H1 (cell line): ENCODE data around the gene DNAJB13. TPM values are rescaled to one million over a fixed set of nuclear protein-coding genes. Genes with fewer than 3 reads are reported as not detected.
A peak's percentile ranks its signal among the peaks of the same experiment; 100 is the strongest.

Experiments
- CTCF ChIA-PET: fragments of 300-600 bp; sonication (Branson Sonifier 250); formaldehyde crosslinking; loops from one replicate; lab custom pipeline; 2021; ENCODE audit not compliant: partially characterized antibody; lab: Charles Lee
- POLR2A ChIA-PET: fragments of 300-600 bp; sonication (Branson Sonifier 250); formaldehyde crosslinking; loops from one replicate; lab custom pipeline; 2021; ENCODE audit warnings: inconsistent platforms; ENCODE audit not compliant: partially characterized antibody; lab: Charles Lee
- DNase-seq, 2 experiments: peaks; one replicate each; pipeline versions ENCODE4 v3.0.0 to v3.0.0-alpha.2; 2010 to 2022; ENCODE audit warnings: low spot score in 2 of 2, low read depth in 1 of 2, mixed read lengths in 1 of 2
- FAIRE-seq: peaks from 2 replicates; lab custom pipeline; 2011; peaks lifted over from hg19 to GRCh38; lab: Jason Lieb, UNC
- H2AFZ ChIP-seq: 2 replicates; pipeline ENCODE4 v1.8.1; 2012; ENCODE audit warnings: low read length, inconsistent platforms
- H2AK5ac ChIP-seq: 2 replicates; pipeline ENCODE4 v1.6.1; 2013; ENCODE audit warnings: low read depth, low read length
- H2BK120ac ChIP-seq: replicated peaks from 2 replicates; pipeline ENCODE3; 2013; ENCODE audit warnings: low read depth, low read length, inconsistent platforms
- H2BK12ac ChIP-seq: 2 replicates; pipeline ENCODE4 v1.6.1; 2013; ENCODE audit warnings: low read depth, low read length
- H2BK15ac ChIP-seq: 2 replicates; pipeline ENCODE4 v1.6.1; 2013; ENCODE audit warnings: low read length
- H2BK20ac ChIP-seq: 2 replicates; pipeline ENCODE4 v1.6.1; 2013; ENCODE audit warnings: low read length
- H2BK5ac ChIP-seq: 2 replicates; pipeline ENCODE4 v1.6.1; 2013; ENCODE audit warnings: low read depth, low read length
- H3K14ac ChIP-seq: 2 replicates; pipeline ENCODE4 v1.6.1; 2013; ENCODE audit warnings: inconsistent platforms; ENCODE audit not compliant: insufficient read length
- H3K18ac ChIP-seq: 2 replicates; pipeline ENCODE4 v1.6.1; 2013; ENCODE audit warnings: low read length; ENCODE audit errors: extremely low read depth
- H3K23ac ChIP-seq: 2 replicates; pipeline ENCODE4 v1.6.1; 2013; ENCODE audit warnings: inconsistent platforms; ENCODE audit not compliant: insufficient read length
- H3K23me2 ChIP-seq: 2 replicates; pipeline ENCODE4 v1.6.1; 2013; ENCODE audit warnings: low read depth, low read length
- H3K27ac ChIP-seq: 2 replicates; pipeline ENCODE4 v1.6.1; 2011; ENCODE audit warnings: low read depth, low read length, inconsistent platforms
- H3K27me3 ChIP-seq, 4 experiments: replicated peaks in 1 of 4; 1 replicate in 1 of 4; 2 replicates in 3 of 4; pipeline versions ENCODE4 v1.6.1 to v1.8.1; 2011 to 2013; ENCODE audit warnings: low read length in 3 of 4, mild to moderate bottlenecking in 3 of 4, inconsistent platforms in 2 of 4, mixed read lengths in 2 of 4, moderate library complexity in 1 of 4; ENCODE audit not compliant: control insufficient read depth in 3 of 4, insufficient read depth in 3 of 4; ENCODE audit errors: extremely low read depth in 1 of 4
- H3K36me3 ChIP-seq, 4 experiments: 2 replicates each; pipeline versions ENCODE4 v1.6.1 to v1.8.1; 2011 to 2013; ENCODE audit warnings: mild to moderate bottlenecking in 4 of 4, low read length in 3 of 4, moderate library complexity in 2 of 4, control low read depth in 1 of 4, inconsistent platforms in 1 of 4; ENCODE audit not compliant: insufficient read depth in 4 of 4, control insufficient read depth in 2 of 4
- H3K4ac ChIP-seq: replicated peaks from 2 replicates; pipeline ENCODE3; 2013; ENCODE audit warnings: low read length, low read depth, mixed read lengths, inconsistent platforms; ENCODE audit not compliant: insufficient read length
- H3K4me1 ChIP-seq, 4 experiments: replicated peaks in 1 of 4; 1 replicate in 1 of 4; 2 replicates in 3 of 4; pipeline versions ENCODE4 v1.6.1 to v1.8.1; 2011 to 2013; ENCODE audit warnings: low read length in 3 of 4, inconsistent platforms in 2 of 4, mixed read lengths in 1 of 4; ENCODE audit not compliant: insufficient read depth in 4 of 4, control insufficient read depth in 3 of 4
- H3K4me2 ChIP-seq, 2 experiments: 2 replicates each; pipeline versions ENCODE4 v1.6.1 to v1.8.1; 2011 to 2013; ENCODE audit warnings: low read depth in 2 of 2, low read length in 2 of 2, control low read depth in 1 of 2, inconsistent platforms in 1 of 2, mild to moderate bottlenecking in 1 of 2; ENCODE audit not compliant: insufficient read depth in 1 of 2
- H3K4me3 ChIP-seq, 4 experiments: fragments of 200-600, 300-600 bp in 1 of 4; sonication (generic), shearing (Covaris generic), sonication (Bioruptor Twin) in 1 of 4; 2 replicates each; pipeline versions ENCODE4 v1.5.1 to v1.8.1; 2011 to 2016; ENCODE audit warnings: low read length in 4 of 4, low read depth in 3 of 4, control low read depth in 2 of 4, inconsistent platforms in 2 of 4, mild to moderate bottlenecking in 2 of 4, mixed read lengths in 1 of 4, moderate library complexity in 1 of 4; ENCODE audit not compliant: insufficient read depth in 2 of 4; ENCODE audit errors: extremely low read depth in 1 of 4
- H3K56ac ChIP-seq: replicated peaks from 2 replicates; pipeline ENCODE3; 2013; ENCODE audit warnings: low read depth, mild to moderate bottlenecking, mixed read lengths, low read length, inconsistent platforms; ENCODE audit not compliant: insufficient read length
- H3K79me1 ChIP-seq: 2 replicates; pipeline ENCODE4 v1.6.1; 2013; ENCODE audit warnings: low read depth, low read length, control low read depth
- H3K79me2 ChIP-seq, 2 experiments: 2 replicates each; pipeline versions ENCODE4 v1.6.1 to v1.8.1; 2012 to 2013; ENCODE audit warnings: low read length in 2 of 2, mild to moderate bottlenecking in 2 of 2, inconsistent platforms in 1 of 2; ENCODE audit not compliant: insufficient read depth in 2 of 2, control insufficient read depth in 1 of 2
- H3K9ac ChIP-seq, 4 experiments: replicated peaks in 1 of 4; 1 replicate in 1 of 4; 2 replicates in 3 of 4; pipeline versions ENCODE4 v1.6.1 to v1.8.1; 2011 to 2013; ENCODE audit warnings: low read depth in 3 of 4, low read length in 3 of 4, control low read depth in 2 of 4, mild to moderate bottlenecking in 2 of 4, moderate library complexity in 2 of 4, inconsistent platforms in 1 of 4; ENCODE audit errors: extremely low read depth in 1 of 4
- H3K9me3 ChIP-seq, 2 experiments: 2 replicates each; pipeline versions ENCODE4 v1.6.1 to v1.8.1; 2012 to 2013; ENCODE audit warnings: mild to moderate bottlenecking in 2 of 2, moderate library complexity in 2 of 2, control low read depth in 1 of 2, inconsistent platforms in 1 of 2, low read depth in 1 of 2, low read length in 1 of 2, mixed read lengths in 1 of 2; ENCODE audit not compliant: insufficient read depth in 2 of 2
- H4K20me1 ChIP-seq, 2 experiments: replicated peaks in 1 of 2; 2 replicates each; pipeline versions ENCODE3 to v1.8.1; 2011 to 2013; ENCODE audit warnings: inconsistent platforms in 2 of 2, low read length in 2 of 2, mild to moderate bottlenecking in 1 of 2; ENCODE audit not compliant: insufficient read depth in 2 of 2, control insufficient read depth in 1 of 2
- H4K5ac ChIP-seq: 2 replicates; pipeline ENCODE4 v1.6.1; 2013; ENCODE audit warnings: low read length, low read depth, mixed read lengths, inconsistent platforms; ENCODE audit not compliant: insufficient read length
- H4K8ac ChIP-seq: 2 replicates; pipeline ENCODE4 v1.8.0; 2013; ENCODE audit warnings: mild to moderate bottlenecking, moderate library complexity, low read length, inconsistent platforms; ENCODE audit not compliant: insufficient read depth; ENCODE audit errors: extremely low read depth
- H4K91ac ChIP-seq: replicated peaks from 2 replicates; pipeline ENCODE3; 2013; ENCODE audit warnings: low read length, mixed read lengths, inconsistent platforms; ENCODE audit not compliant: insufficient read length
- ASH2L ChIP-seq: fragments of 200-600, 300-600 bp; sonication (generic); IDR thresholded peaks from one replicate; pipeline ENCODE4 v1.7.1; 2017; ENCODE audit warnings: low read length
- CREB1 ChIP-seq: IDR thresholded peaks from 2 replicates; pipeline ENCODE4 v1.6.1; 2012; ENCODE audit warnings: inconsistent platforms
- EGR1 ChIP-seq: IDR thresholded peaks from 2 replicates; pipeline ENCODE4 v1.6.1; 2011; ENCODE audit warnings: low read depth, low read length, borderline replicate concordance
- HDAC2 ChIP-seq, 2 experiments: fragments of 300-600 bp in 1 of 2; sonication (generic) in 1 of 2; IDR thresholded peaks; 2 replicates each; pipeline ENCODE4 v1.6.1; 2011 to 2012; ENCODE audit warnings: low read depth in 2 of 2, low read length in 2 of 2, mild to moderate bottlenecking in 2 of 2, moderate library complexity in 2 of 2, borderline replicate concordance in 1 of 2, inconsistent platforms in 1 of 2
- JUN ChIP-seq: IDR thresholded peaks from 2 replicates; pipeline ENCODE4 v1.6.1; 2011; ENCODE audit warnings: low read depth, mild to moderate bottlenecking, improper control_type of control experiment, low read length
- MAFK ChIP-seq: IDR thresholded peaks from 2 replicates; pipeline ENCODE4 v1.6.1; 2012; ENCODE audit warnings: low read depth, mild to moderate bottlenecking, improper control_type of control experiment, low read length
- RFX5 ChIP-seq: IDR thresholded peaks from 2 replicates; pipeline ENCODE4 v1.6.1; 2011; ENCODE audit warnings: low read depth, low read length, improper control_type of control experiment, borderline replicate concordance
- RNF2 ChIP-seq: fragments of 200-900, 300-1000 bp; sonication (generic); IDR thresholded peaks from 2 replicates; pipeline ENCODE4 v1.7.1; 2016; ENCODE audit warnings: borderline replicate concordance, low read depth, mild to moderate bottlenecking, antibody characterized with exemption, low read length; ENCODE audit not compliant: poor library complexity, severe bottlenecking; ENCODE audit errors: missing control alignments
- WGBS, 2 experiments: shearing (Covaris generic) in 1 of 2; methylation state at CpG; one replicate each; pipeline versions ENCODE4 v1.1.6 to v1.1.7; 2013 to 2015; ENCODE audit warnings: low lambda C conversion rate in 2 of 2, mixed read lengths in 2 of 2, inconsistent platforms in 1 of 2, low coverage in 1 of 2, missing lambda C conversion rate in 1 of 2; ENCODE audit not compliant: insufficient replicate concordance in 2 of 2, insufficient coverage in 1 of 2, insufficient read length in 1 of 2; ENCODE audit errors: extremely low coverage in 1 of 2, missing lambda C conversion rate in 1 of 2; 5-methylcytosine and 5-hydroxymethylcytosine counted together
- polyA plus RNA-seq, 7 experiments: library from polyadenylated mRNA; depleted of rRNA in 3 of 7; stranded (reverse) in 5 of 7; unstranded in 2 of 7; fragments of >200 nt in 5 of 7; fragments of 200-250 nt in 2 of 7; gene quantifications; 1 replicate in 5 of 7; 2 replicates in 1 of 7; 4 replicates in 1 of 7; pipeline versions ENCODE4 v1.2.1 to v1.2.3, GENCODE V29; 2011 to 2013; ENCODE audit warnings: missing spikeins in 2 of 7, mixed read lengths in 2 of 7
- total RNA-seq: library from RNA; stranded (reverse); fragmentation: NEBNext Ultra II Directional; extraction: Animal tissue kit (Norgen Biotek cat#: 25700); gene quantifications from 2 replicates; pipeline ENCODE4 v1.2.1, GENCODE V29; 2021
- TF ChIP-seq, protein P1 (sequence below): IDR thresholded peaks from 2 replicates; pipeline ENCODE4 v1.6.1; 2012; ENCODE audit warnings: low read length, inconsistent platforms
- TF ChIP-seq, protein P2 (sequence below): IDR thresholded peaks from 2 replicates; pipeline ENCODE4 v1.6.1; 2011; ENCODE audit warnings: low read length, improper control_type of control experiment

Gene DNAJB13
- total and polyA plus RNA-seq, 2 of the 8 experiments (the other 6 are each of a cell fraction or from before 2014, with no cell fraction given) = 0.27 TPM; not detected in 1

DNA sequence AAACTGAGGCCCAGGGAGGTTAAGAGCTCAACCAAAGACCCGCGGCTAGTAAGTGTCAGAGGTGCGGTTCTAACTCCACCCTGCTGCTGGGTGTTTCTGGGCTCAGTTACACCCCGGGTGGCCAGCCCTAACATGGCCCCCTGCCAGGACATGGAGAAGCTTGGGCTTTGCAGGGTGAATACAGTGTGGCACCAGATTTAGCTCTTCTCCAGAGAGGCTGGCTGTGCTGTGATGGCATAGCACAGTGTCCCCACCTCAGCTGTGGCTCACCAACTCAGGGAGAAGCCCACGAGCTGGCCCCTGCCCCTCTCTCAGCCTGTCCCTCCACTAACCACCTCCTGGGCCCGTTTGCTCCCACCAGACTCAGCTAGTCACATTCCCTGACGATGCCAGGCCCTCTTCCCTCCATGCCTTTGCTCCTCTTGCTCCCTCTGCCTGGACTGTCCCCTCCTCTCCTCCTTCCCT lies 51.0 kb downstream of the DNAJB13 start:
- Histone ChIP-seq H3K4ac (no peak overlapping the region), H3K9ac (peak overlapping the region in 1 of 4 experiments; percentile 37; a peak in 1 of 7 replicates), H3K4me3 (no peak overlapping the region), H3K23ac (no peak overlapping the region), H2AFZ (no peak overlapping the region), H3K9me3 (no peaks in the 10 kb centered on the region), H3K18ac (no peak overlapping the region), H2BK15ac (no peak overlapping the region; the same call in 1 of the 2 replicates), H3K27ac (no peak overlapping the region), H3K23me2 (no peaks in the 10 kb centered on the region), H3K79me2 (no peaks in the 10 kb centered on the region), H2BK120ac (no peak overlapping the region), H3K36me3 (no peaks in the 10 kb centered on the region; a peak in 2 of 8 replicates), H3K79me1 (no peaks in the 10 kb centered on the region), H4K5ac (no peak overlapping the region), H2BK5ac (peak overlapping the region; percentile 12; the same call in 1 of the 2 replicates), H3K14ac (no peak overlapping the region), H3K4me1 (no peaks in the 10 kb centered on the region; a peak in 1 of 7 replicates), H4K91ac (no peak overlapping the region), H4K20me1 (no peaks in the 10 kb centered on the region), H3K56ac (no peak overlapping the region), H3K27me3 (no peaks in the 10 kb centered on the region), H2AK5ac (no peak overlapping the region), H4K8ac (no peak overlapping the region), H3K4me2 (no peak overlapping the region), H2BK12ac (no peak overlapping the region), H2BK20ac (no peak overlapping the region)
- WGBS, 2 experiments = 90% methylated on average over 7 of the region's 7 CpGs; no CpG with 5 or more reads in 1 of the 2 experiments
- DNase-seq (no peak), FAIRE-seq (no peak)
- ChIA-PET CTCF (interaction anchor here (0.6 to 1.6 kb wide), 2 partner anchors 11 to 45 kb away, joined by 3 to 4 read pairs; no protein-coding TSS in a partner anchor), POLR2A (interaction anchor here (1.3 kb wide), 1 partner anchor 32 kb away, joined by 3 read pairs; no protein-coding TSS in a partner anchor)
- TF ChIP-seq JUN = no peak
- TF ChIP-seq, protein P1, sequence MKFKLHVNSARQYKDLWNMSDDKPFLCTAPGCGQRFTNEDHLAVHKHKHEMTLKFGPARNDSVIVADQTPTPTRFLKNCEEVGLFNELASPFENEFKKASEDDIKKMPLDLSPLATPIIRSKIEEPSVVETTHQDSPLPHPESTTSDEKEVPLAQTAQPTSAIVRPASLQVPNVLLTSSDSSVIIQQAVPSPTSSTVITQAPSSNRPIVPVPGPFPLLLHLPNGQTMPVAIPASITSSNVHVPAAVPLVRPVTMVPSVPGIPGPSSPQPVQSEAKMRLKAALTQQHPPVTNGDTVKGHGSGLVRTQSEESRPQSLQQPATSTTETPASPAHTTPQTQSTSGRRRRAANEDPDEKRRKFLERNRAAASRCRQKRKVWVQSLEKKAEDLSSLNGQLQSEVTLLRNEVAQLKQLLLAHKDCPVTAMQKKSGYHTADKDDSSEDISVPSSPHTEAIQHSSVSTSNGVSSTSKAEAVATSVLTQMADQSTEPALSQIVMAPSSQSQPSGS = no peak
- no peak for TF ChIP-seq HDAC2 (IDR thresholded peaks at IDR 0.05; ENCODE audit: borderline replicate concordance in 1 of 2, low read depth in 2 of 2, low read length in 2 of 2)
- TF ChIP-seq EGR1 = no peak
- TF ChIP-seq CREB1 = no peak
- no peak for TF ChIP-seq RNF2
- no peak for TF ChIP-seq ASH2L
- TF ChIP-seq RFX5 = no peak
- TF ChIP-seq, protein P2, sequence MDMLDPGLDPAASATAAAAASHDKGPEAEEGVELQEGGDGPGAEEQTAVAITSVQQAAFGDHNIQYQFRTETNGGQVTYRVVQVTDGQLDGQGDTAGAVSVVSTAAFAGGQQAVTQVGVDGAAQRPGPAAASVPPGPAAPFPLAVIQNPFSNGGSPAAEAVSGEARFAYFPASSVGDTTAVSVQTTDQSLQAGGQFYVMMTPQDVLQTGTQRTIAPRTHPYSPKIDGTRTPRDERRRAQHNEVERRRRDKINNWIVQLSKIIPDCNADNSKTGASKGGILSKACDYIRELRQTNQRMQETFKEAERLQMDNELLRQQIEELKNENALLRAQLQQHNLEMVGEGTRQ = no peak
- no peak for TF ChIP-seq MAFK
